Natural killer cell (primary cell): ENCODE measurements around the gene FRAS1. TPM values are rescaled to one million over a fixed set of nuclear protein-coding genes. Genes with fewer than 3 reads are reported as not detected.

Source experiments
- ATAC-seq, 3 donors: fragments of 150-1000 bp in 2 of 3; fragments of 200-7000 bp in 1 of 3; cut with Tn5 transposase; 1 replicate in 1 of 3; 2 replicates in 2 of 3; pipeline ENCODE4 v1.10.0; 2021; ENCODE audit warnings: mild to moderate bottlenecking in 2 of 3, moderate library complexity in 2 of 3
- DNase-seq, 2 donors: peaks; one replicate each; pipeline versions ENCODE4 v3.0.0 to v3.0.0-alpha.2; 2013 to 2021; ENCODE audit warnings: mixed read lengths in 1 of 2
- H3K27ac ChIP-seq: one replicate; pipeline ENCODE4 v1.5.1; 2013; ENCODE audit warnings: mild to moderate bottlenecking, low read length
- H3K27me3 ChIP-seq: one replicate; pipeline ENCODE4 v1.6.1; 2013; ENCODE audit warnings: low read length; ENCODE audit not compliant: control insufficient read depth, insufficient read depth
- H3K36me3 ChIP-seq: one replicate; pipeline ENCODE4 v1.6.1; 2013; ENCODE audit warnings: low read length; ENCODE audit not compliant: control insufficient read depth, insufficient read depth
- H3K4me1 ChIP-seq: one replicate; pipeline ENCODE4 v1.6.1; 2013; ENCODE audit warnings: low read length; ENCODE audit not compliant: control insufficient read depth, insufficient read depth
- H3K4me3 ChIP-seq: one replicate; pipeline ENCODE4 v1.5.1; 2013; ENCODE audit warnings: low read length
- H3K9me3 ChIP-seq: one replicate; pipeline ENCODE4 v1.6.1; 2013; ENCODE audit warnings: low read length; ENCODE audit not compliant: control insufficient read depth, insufficient read depth
- H3K27ac Mint-ChIP-seq, 2 donors: one replicate each; pipeline ENCODE4 v1.8.0; 2022; ENCODE audit warnings: mild to moderate bottlenecking in 2 of 2, mixed read lengths in 2 of 2, moderate library complexity in 1 of 2
- H3K27me3 Mint-ChIP-seq, 2 donors: one replicate each; pipeline ENCODE4 v1.8.0; 2022; ENCODE audit warnings: low read depth in 2 of 2, mixed read lengths in 2 of 2
- H3K36me3 Mint-ChIP-seq: one replicate; pipeline ENCODE4 v1.8.0; 2022; ENCODE audit warnings: mixed read lengths
- H3K4me1 Mint-ChIP-seq, 2 donors: one replicate each; pipeline ENCODE4 v1.8.0; 2022; ENCODE audit warnings: mixed read lengths in 2 of 2
- H3K4me3 Mint-ChIP-seq: one replicate; pipeline ENCODE4 v1.8.0; 2022; ENCODE audit warnings: mild to moderate bottlenecking, moderate library complexity, mixed read lengths
- H3K9me3 Mint-ChIP-seq, 2 donors: one replicate each; pipeline ENCODE4 v1.8.0; 2022; ENCODE audit warnings: mixed read lengths in 2 of 2
- WGBS: methylation state at CpG from one replicate; pipeline ENCODE4 v1.1.7; 2013; ENCODE audit warnings: missing lambda C conversion rate; ENCODE audit not compliant: insufficient coverage; 5-methylcytosine and 5-hydroxymethylcytosine counted together
- intact Hi-C: fragments of 100-400 bp; cut with micrococcal nuclease; formaldehyde crosslinking; loops from one replicate; pipeline ENCODE4 v1.14.2; 2022
- total RNA-seq, 4 donors: library from RNA; stranded (reverse); fragments of 120-200 nt in 1 of 4; gene quantifications; one replicate each; pipeline versions ENCODE4 v1.2.3 to v1.2.4, GENCODE V29; 2013 to 2022
- TF ChIP-seq, protein P1 (sequence below): fragments of 200-600 bp; IDR thresholded peaks from one replicate; pipeline ENCODE4 v1.8.0; 2022; ENCODE audit warnings: antibody characterized with exemption

FRAS1 gene
- total RNA-seq, 3 donors from 2014 or later (not counting 1 experiment from before 2014, with no cell fraction given): 0.15 to 0.31 TPM; not detected in 1

DNA sequence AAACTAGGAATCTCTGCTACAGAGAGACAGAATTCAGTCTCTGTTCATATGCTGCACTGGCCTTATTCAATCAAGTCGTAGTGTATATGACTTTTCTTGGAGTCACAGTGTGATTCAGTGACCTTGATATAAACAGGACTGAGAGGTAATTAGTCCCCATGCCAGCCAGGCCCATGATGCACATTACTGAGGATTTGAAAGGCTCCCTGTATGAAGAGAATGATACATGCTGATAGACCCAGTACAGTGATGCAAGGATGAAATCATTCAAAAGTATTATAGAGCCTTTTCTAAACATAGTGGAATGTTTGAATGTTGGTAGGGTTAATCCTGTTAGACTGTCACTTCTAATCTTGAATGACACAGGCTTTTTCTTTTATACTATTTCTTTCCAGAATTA lies 528.5 kb downstream of the FRAS1 start:
- Mint-ChIP-seq H3K4me1 (no peaks in the 10 kb centered on the region), H3K4me3 (no peak overlapping the region), H3K27ac (no peak overlapping the region), H3K27me3 (no peaks in the 10 kb centered on the region), H3K9me3 (no peaks in the 10 kb centered on the region), H3K36me3 (no peaks in the 10 kb centered on the region)
- Histone ChIP-seq H3K4me3 (no peak overlapping the region), H3K4me1 (no peaks in the 10 kb centered on the region), H3K27ac (no peak overlapping the region), H3K27me3 (no peaks in the 10 kb centered on the region), H3K9me3 (no peaks in the 10 kb centered on the region), H3K36me3 (no peaks in the 10 kb centered on the region)
- WGBS: 0% methylated on average over 1 of the region's 1 CpG
- intact Hi-C loops: no loop called here
- no peak for DNase-seq
- ATAC-seq: no peak
- TF ChIP-seq, protein P1, sequence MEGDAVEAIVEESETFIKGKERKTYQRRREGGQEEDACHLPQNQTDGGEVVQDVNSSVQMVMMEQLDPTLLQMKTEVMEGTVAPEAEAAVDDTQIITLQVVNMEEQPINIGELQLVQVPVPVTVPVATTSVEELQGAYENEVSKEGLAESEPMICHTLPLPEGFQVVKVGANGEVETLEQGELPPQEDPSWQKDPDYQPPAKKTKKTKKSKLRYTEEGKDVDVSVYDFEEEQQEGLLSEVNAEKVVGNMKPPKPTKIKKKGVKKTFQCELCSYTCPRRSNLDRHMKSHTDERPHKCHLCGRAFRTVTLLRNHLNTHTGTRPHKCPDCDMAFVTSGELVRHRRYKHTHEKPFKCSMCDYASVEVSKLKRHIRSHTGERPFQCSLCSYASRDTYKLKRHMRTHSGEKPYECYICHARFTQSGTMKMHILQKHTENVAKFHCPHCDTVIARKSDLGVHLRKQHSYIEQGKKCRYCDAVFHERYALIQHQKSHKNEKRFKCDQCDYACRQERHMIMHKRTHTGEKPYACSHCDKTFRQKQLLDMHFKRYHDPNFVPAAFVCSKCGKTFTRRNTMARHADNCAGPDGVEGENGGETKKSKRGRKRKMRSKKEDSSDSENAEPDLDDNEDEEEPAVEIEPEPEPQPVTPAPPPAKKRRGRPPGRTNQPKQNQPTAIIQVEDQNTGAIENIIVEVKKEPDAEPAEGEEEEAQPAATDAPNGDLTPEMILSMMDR: no peak

DNA sequence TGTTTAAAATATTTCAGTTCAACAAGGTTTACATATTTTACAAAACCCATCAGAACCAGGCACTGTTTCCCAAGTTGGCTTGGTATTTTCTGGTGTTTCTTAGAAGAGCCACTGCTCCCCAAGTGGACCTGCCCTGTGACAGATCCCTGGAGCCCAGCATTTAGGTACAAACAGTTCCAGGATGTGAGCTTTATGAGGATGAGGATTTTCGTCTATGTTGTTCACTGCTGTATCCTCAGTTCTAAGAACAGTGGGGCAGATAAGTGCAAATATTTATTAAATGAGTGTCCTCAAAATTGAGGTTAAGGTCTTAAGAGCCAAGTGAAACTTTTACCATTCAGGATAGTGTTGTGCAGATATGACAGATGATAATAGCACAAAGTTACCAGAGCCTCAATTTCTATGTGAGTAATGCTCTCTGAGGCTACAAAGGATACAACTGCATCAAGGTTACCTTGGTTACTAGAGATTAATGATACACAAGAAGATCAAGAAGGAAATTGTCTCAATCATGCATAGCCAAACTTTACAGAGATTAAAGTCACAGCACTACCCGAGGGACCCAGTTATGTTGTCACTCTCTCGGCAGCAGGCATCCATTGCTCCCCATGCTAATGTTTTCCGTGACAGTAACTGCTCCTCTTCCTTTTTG lies 531.9 kb downstream of the FRAS1 start:
- no peaks in the 10 kb centered on the region for H3K9me3 Mint-ChIP-seq
- no peaks in the 10 kb centered on the region for H3K4me1 Mint-ChIP-seq
- Histone ChIP-seq H3K27ac (no peak overlapping the region), H3K27me3 (no peaks in the 10 kb centered on the region), H3K4me1 (no peaks in the 10 kb centered on the region), H3K36me3 (no peaks in the 10 kb centered on the region), H3K9me3 (no peaks in the 10 kb centered on the region), H3K4me3 (no peak overlapping the region)
- TF ChIP-seq, protein P1: no peak
- no peak overlapping the region for H3K27ac Mint-ChIP-seq
- no peaks in the 10 kb centered on the region for H3K36me3 Mint-ChIP-seq
- DNase-seq: no peak
- WGBS: 61% methylated on average over 4 of the region's 4 CpGs
- H3K27me3 Mint-ChIP-seq: no peaks in the 10 kb centered on the region
- no peak overlapping the region for H3K4me3 Mint-ChIP-seq
- ATAC-seq: no peak
- intact Hi-C loops: no loop called here

DNA sequence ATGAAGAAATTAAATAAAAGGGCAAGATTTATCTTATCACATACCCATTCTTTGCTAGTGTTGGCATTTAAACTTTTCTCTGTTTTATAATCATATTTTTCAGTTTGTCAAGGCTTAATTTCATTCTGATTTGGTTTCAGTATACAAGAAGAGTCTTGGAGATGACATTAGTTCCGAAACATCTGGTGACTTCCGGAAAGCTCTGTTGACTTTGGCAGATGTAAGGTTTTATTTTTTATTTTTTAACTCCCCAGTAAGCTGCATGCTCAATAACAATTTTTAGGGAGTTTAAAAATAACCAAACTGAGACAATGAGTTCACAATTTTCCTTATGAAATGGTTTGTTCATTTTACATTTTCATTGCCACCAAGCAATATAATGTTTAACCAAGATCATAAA lies 534.3 kb downstream of the FRAS1 start:
- no peak overlapping the region for H3K27ac Mint-ChIP-seq
- intact Hi-C loops: no loop called here

More for the DNA sequence above, 534.3 kb downstream of the FRAS1 start:
- no peak for ATAC-seq
- H3K4me3 Mint-ChIP-seq: no peak overlapping the region
- DNase-seq: no peak
- no peak overlapping the region for H3K4me3 ChIP-seq
- no peaks in the 10 kb centered on the region for H3K4me1 ChIP-seq
- WGBS: no CpG with 5 or more reads among the region's 2 CpGs
- no peaks in the 10 kb centered on the region for H3K36me3 Mint-ChIP-seq
- H3K4me1 Mint-ChIP-seq: no peaks in the 10 kb centered on the region
- H3K27me3 Mint-ChIP-seq: no peaks in the 10 kb centered on the region
- no peak overlapping the region for H3K27ac ChIP-seq
- H3K27me3 ChIP-seq: no peaks in the 10 kb centered on the region
- H3K36me3 ChIP-seq: no peaks in the 10 kb centered on the region
- no peaks in the 10 kb centered on the region for H3K9me3 Mint-ChIP-seq
- no peaks in the 10 kb centered on the region for H3K9me3 ChIP-seq
- TF ChIP-seq, protein P1: no peak
